HG02763 (cell line): ENCODE results near the gene SLC4A7.

Experiments
- ATAC-seq: cut with Tn5 transposase; IDR thresholded peaks from one replicate; pipeline ENCODE4 v1.9.1; 2021; ENCODE audit warnings: mild to moderate bottlenecking, moderate library complexity; ENCODE audit not compliant: unreplicated experiment

Gene SLC4A7

GRCh38 chr3:27368831-27369607 lies 115.2 kb downstream of the SLC4A7 start, which contains the start of gene NEK10:
Gene NEK10 (minus strand): TSS chr3:27369383. CDS start chr3:27352882, 16,501 bp downstream.
- ATAC-seq, result peak; percentile 100

- no peak for ATAC-seq
These were observed 118.1 kb downstream of the SLC4A7 start for GRCh38 chr3:27366062-27366591.

GRCh38 chr3:27360113-27361078 lies 123.8 kb downstream of the SLC4A7 start:
- ATAC-seq, result peak; percentile 60

- ATAC-seq, result no peak
These were observed 125.8 kb downstream of the SLC4A7 start for GRCh38 chr3:27358372-27358771.

DNA sequence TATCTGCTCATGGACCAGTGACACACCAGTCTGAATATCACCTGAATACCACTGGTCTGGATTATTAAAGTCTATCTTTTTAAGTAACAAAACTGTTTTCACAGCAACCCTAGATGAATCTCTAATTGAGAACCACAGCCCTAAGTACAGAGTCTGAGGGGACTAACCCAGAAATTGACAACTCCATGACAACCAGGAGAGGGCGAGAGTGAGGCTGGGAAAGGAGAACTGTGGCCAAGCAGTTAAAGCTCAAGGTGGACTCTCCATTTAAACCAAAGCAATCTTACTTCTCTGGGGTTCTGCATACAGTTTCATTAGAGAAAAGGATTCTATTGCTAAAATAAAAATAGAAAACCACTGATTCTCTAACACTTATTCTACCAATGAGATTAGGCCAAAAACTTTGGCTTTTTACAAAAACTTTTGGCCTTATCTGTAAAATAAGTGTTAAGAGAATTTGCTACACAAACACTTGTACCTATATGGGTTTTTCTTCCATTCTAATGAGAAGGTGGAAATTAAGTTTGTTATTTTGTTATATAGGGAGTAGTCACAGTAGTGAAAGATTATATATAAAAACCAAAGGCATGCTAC lies 126.4 kb downstream of the SLC4A7 start:
- ATAC-seq, result peak; percentile 88

DNA sequence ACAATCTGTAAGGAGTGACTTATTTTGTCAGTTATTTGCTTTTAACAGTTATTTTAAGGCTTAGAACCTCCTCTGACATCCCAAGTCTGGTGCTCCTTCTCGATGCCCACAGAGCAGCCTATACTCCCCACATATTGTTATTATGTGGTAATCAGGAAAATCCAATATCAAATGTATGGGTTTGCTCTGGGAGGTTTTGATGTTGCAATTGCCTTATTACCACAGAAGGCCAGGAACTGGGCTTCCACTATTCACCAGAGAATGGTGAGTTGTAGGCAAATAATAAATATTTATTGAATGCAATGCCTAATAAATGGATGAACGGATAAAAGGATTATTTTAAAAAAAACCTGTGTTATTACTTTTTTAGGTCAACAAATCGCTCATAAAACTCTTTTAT lies 127.2 kb downstream of the SLC4A7 start:
- ATAC-seq, result no peak

GRCh38 chr3:27354588-27355203 lies 129.5 kb downstream of the SLC4A7 start:
- no peak for ATAC-seq

- no peak for ATAC-seq
These were observed 130.0 kb downstream of the SLC4A7 start for GRCh38 chr3:27354161-27354560.

DNA sequence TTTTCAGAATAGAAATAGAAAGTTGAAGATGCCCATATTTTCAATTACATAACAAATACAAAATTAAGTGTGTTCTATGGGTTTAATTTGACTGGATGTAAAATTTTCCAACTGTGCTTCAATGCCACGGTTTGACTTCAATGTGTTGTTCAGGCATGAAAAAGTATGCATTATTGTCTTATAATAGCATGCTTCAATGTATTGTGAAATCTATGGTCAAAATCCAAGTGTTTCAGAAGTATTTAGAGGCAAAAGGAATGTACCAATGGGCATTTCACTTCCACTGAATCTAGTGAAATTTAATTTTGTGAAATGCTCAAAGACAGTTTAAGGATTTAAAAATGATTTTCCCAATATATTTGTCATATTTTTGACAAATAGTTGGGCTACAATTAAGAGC lies 131.0 kb downstream of the SLC4A7 start:
- ATAC-seq, result no peak

GRCh38 chr3:27352047-27352446 lies 132.1 kb downstream of the SLC4A7 start:
- ATAC-seq, result no peak

DNA sequence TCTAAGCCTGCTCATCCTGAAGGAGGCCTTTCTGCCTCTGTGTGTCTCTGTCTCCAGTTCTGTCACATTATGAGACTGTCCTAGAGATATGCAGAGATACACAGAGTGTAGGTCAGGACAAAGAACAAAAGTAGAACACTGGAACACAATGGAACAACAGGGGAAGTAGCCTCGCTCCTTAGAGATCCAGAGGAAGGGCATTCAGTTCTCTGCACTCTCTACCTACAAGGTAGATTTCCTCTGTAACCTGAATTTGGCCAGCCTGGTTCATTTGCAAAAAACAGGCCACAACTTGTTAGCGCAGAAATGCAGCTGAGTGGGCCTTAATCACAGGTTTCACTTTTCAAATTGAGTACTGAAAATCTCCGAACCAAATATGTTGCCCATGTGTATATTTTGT lies 134.4 kb downstream of the SLC4A7 start:
- ATAC-seq, result peak; percentile 83

DNA sequence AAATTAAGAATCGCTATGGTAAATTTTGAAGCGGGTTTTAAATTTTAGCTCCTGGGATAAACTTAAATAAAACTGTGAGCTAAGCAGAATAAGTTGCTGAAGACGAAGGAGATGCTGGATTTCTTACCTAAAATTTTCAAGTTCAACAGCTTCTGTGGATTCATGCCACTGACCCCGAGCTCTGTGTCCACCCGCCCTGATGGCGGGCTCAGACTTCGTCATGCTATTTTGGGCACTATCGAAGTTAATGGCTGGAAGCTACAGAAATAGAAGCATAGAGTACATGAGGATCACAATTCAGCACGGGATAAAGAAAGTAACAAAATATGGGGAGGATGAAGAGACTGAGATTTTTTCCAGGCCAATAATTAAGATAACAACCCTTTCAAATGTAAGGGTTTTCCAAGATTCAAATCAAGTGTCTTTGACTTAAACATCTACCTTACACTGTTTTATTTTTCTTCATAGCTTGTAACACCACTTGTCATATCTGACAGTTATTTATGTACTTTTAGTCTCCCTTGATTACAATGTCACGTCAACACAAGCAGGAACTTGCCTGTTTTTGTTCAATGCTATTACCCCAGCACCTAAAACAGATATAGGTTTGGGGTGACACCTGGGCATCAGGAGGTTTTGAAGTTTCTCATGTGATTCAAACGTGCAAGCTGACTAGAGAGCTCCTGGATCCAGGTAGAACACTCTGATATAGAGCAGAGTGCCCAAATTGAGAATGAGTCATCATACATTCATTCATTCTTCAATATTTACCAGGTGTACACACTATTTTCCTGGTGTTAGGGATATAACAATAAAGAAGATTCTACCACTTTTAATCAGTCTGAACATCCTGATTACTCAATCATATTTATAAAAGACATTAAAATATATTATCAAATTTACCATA lies 138.0 kb downstream of the SLC4A7 start:
- no peak for ATAC-seq

DNA sequence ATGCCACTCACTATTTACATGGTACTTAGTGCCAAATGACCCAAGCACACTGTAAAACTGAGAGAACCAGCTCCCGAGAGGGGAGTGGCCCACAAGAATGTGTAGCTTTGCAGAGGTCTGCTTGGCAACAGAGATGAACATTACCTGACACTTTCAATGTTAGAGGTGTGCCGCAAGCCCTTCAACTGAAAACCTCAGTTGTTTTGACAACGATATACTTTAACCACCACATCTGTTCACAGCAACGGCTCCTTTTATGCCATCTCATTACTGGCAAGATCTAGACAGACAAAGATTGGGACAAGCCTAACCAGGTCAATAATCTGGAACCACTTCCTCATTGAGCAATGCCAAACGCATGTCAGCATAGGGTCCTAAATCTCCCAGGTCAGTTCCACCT lies 138.7 kb downstream of the SLC4A7 start:
- no peak for ATAC-seq

GRCh38 chr3:27345045-27345444 lies 139.1 kb downstream of the SLC4A7 start:
- ATAC-seq, result no peak

- ATAC-seq, result no peak
These were observed 140.0 kb downstream of the SLC4A7 start for GRCh38 chr3:27344192-27344591.

DNA sequence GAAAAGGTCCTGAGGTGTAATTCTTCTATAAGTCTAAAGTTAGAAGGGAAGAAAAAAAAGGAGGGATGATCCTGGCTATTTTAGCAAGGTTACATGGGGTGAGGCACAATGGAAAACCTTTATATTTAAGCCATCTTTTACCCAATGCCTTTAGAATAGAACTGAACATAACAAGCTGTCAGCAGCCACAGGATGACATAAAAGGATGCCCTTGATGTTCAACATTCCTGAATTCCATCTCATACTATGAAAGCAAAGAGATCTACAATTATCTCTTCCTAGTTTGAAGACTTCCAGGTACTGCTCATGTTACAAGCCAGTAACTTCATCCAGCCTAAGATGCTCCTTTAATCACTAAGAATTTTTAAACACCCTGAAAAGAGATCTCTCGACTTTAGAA lies 141.9 kb downstream of the SLC4A7 start:
- ATAC-seq, result no peak

DNA sequence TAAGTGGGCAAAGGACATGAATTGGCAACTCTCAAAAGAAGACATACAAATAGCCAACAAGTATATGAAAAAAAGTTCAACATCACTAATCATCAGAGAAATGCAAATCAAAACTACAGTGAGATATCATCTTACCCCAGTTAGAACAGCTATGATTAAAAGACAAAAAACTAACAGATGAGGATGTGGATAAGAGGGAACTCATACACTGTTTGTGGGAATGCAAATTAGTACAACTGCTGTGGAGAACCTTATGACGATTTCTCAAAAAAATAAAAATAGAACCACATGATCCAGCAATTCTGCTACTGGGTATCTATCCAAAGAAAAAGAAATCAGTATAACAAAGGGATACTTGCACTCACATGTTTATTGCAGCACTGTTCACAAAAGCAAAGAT lies 143.7 kb downstream of the SLC4A7 start:
- ATAC-seq, result peak; percentile 45

GRCh38 chr3:27335571-27335970 lies 148.6 kb downstream of the SLC4A7 start:
- ATAC-seq, result no peak

DNA sequence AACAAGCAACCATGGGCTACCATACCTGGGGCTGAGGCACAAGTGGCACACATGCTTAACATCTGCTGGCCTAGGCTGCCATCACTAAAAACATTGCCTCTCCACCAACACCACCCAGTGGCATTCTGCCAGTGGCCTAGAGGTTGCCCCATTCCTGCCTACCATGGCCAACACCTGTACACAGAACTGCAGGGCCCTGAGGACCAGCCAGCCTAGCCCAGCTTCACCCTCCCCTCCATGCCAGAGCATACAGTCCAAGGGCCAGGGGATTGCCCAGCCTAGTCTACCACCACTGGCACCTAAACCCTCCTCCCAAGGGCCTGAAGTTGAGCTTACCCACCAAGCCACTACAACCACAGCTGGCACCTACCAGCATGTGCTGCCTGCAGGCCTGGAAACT lies 150.3 kb downstream of the SLC4A7 start:
- ATAC-seq, result no peak
